Lung (tissue), 12 donors: ENCODE data around the gene RAB11FIP2. TPM values are rescaled to one million over a fixed set of nuclear protein-coding genes. Genes with fewer than 3 reads are reported as not detected.

Source experiments
- ATAC-seq: fragments of 200-7000 bp; cut with Tn5 transposase; one replicate; pipeline ENCODE4 v1.9.1; 2020; ENCODE audit warnings: moderate number of reproducible peaks; ENCODE audit not compliant: insufficient read depth, low FRiP score
- DNase-seq, 3 donors: peaks; one replicate each; pipeline ENCODE4 v3.0.0-alpha.2; 2013 to 2017
- H3K27ac ChIP-seq, 2 donors: one replicate each; pipeline ENCODE4 v1.5.1; 2013; ENCODE audit warnings: mild to moderate bottlenecking in 2 of 2, moderate library complexity in 2 of 2, control low read depth in 1 of 2, inconsistent platforms in 1 of 2, low read depth in 1 of 2, low read length in 1 of 2
- H3K27me3 ChIP-seq, 3 donors: one replicate each; pipeline ENCODE4 v1.5.1; 2013; ENCODE audit warnings: low read length in 2 of 3; ENCODE audit not compliant: control insufficient read depth in 3 of 3, insufficient read depth in 3 of 3
- H3K36me3 ChIP-seq, 4 donors: one replicate each; pipeline ENCODE4 v1.5.1; 2013; ENCODE audit warnings: low read length in 4 of 4, mild to moderate bottlenecking in 1 of 4, moderate library complexity in 1 of 4; ENCODE audit not compliant: control insufficient read depth in 4 of 4, insufficient read depth in 4 of 4
- H3K4me1 ChIP-seq, 5 donors: one replicate each; pipeline ENCODE4 v1.5.1; 2013; ENCODE audit warnings: low read length in 5 of 5, mild to moderate bottlenecking in 2 of 5, moderate library complexity in 1 of 5; ENCODE audit not compliant: control insufficient read depth in 5 of 5, insufficient read depth in 5 of 5
- H3K4me3 ChIP-seq: one replicate; pipeline ENCODE4 v1.5.1; 2013; ENCODE audit warnings: mild to moderate bottlenecking, control low read depth, moderate library complexity
- H3K9ac ChIP-seq, 2 donors: one replicate each; pipeline ENCODE4 v1.5.1; 2013; ENCODE audit warnings: low read length in 2 of 2, control low read depth in 1 of 2; ENCODE audit not compliant: insufficient read depth in 1 of 2
- H3K9me3 ChIP-seq, 4 donors: one replicate each; pipeline ENCODE4 v1.5.1; 2013; ENCODE audit warnings: low read length in 3 of 4, mild to moderate bottlenecking in 1 of 4, moderate library complexity in 1 of 4; ENCODE audit not compliant: control insufficient read depth in 4 of 4, insufficient read depth in 3 of 4
- WGBS, 2 donors: extraction: QIAGEN DNeasy Blood & Tissue Kit; methylation state at CpG; one replicate each; pipeline ENCODE4 v1.1.7; 2013; 5-methylcytosine and 5-hydroxymethylcytosine counted together
- polyA plus RNA-seq, 2 donors: library from polyadenylated mRNA; stranded (reverse); fragments of 200-250 nt; gene quantifications; one replicate each; pipeline ENCODE4 v1.2.1, GENCODE V29; 2013
- total RNA-seq, 2 donors: library from RNA; depleted of rRNA in 1 of 2; stranded (reverse); fragments of >200 nt in 1 of 2; gene quantifications; one replicate each; pipeline ENCODE4 v1.2.1, GENCODE V29; 2014 to 2021
- TF ChIP-seq, protein P1 (sequence below): IDR thresholded peaks from 2 replicates; pipeline ENCODE4 v1.5.1; 2012; ENCODE audit warnings: mild to moderate bottlenecking; ENCODE audit errors: control extremely low read depth, extremely low read depth
- donor health status: control.
- donor health status: control.
- donor health status: Bipolar disorder and iron deficiency.
- donor health status: healthy.
- donor health status: DM: yes; HTN: yes; CAD: no.

RAB11FIP2 gene
- total and polyA plus RNA-seq, 4 donors = 4.2 to 52.4 (median 12.8) TPM

DNA sequence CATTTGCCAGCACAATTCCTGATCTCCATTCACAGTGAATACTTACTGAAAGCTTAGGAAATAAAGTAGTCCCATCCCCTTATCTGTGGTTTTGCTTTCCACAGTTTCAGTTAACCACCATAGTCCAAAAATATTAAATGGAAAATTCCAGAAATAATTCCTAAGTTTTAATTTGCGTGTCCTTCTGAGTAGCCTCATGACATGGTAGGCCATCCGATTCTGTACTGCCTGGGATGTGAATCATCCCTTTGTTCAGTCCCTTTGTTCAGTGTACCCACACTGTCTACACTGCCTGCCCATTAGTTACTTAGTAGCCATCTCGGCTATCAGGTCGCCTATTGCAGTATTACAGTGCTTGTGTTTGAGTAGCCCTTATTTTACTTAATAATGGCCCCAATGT, 14.2 kb downstream of the RAB11FIP2 start:
- ATAC-seq = no peak
- Histone ChIP-seq H3K27me3 (no peaks in the 10 kb centered on the region), H3K9ac (no peak overlapping the region), H3K27ac (no peak overlapping the region), H3K4me3 (no peak overlapping the region), H3K9me3 (no peaks in the 10 kb centered on the region), H3K36me3 (peaks cover 0 to 5% (median 0%) of the 10 kb centered on the region in 4 donors), H3K4me1 (peaks cover 3 to 33% (median 10%) of the 10 kb centered on the region in 5 donors)
- DNase-seq = no peak
- 97% methylated on average over 4 of the region's 4 CpGs for WGBS, 2 donors
- TF ChIP-seq, protein P1, sequence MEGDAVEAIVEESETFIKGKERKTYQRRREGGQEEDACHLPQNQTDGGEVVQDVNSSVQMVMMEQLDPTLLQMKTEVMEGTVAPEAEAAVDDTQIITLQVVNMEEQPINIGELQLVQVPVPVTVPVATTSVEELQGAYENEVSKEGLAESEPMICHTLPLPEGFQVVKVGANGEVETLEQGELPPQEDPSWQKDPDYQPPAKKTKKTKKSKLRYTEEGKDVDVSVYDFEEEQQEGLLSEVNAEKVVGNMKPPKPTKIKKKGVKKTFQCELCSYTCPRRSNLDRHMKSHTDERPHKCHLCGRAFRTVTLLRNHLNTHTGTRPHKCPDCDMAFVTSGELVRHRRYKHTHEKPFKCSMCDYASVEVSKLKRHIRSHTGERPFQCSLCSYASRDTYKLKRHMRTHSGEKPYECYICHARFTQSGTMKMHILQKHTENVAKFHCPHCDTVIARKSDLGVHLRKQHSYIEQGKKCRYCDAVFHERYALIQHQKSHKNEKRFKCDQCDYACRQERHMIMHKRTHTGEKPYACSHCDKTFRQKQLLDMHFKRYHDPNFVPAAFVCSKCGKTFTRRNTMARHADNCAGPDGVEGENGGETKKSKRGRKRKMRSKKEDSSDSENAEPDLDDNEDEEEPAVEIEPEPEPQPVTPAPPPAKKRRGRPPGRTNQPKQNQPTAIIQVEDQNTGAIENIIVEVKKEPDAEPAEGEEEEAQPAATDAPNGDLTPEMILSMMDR = no peak

DNA sequence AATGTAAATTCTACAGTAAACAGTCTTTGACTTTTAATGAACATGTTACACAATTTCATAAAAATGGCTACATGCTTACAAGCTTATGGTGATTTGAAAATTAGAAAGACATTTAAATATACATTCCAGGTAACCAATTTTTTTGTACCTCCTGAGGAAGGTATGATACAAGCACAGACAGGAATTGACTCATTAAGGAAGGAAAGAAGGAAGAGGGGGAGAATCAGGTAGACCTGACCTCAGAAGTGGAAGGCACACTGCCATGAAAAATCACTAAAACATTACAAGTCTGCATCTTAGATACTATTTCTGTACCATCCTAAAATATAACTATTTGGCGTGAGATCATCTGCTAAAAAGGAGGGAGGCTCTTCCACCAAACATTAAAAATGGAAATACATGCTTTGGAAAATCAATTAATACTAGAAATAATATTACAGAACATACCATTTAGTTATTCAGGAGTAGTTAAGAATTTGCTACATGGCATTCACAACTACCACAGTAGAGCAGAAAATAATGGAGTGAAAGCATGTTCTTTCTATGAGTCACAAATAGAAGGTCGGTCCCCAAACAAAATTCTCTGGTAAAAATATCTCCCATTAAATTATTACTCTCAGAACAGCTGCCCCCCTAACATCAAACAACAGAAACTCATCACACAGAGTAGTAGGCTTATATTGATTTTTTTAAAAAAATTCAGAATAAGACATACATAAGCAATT, 15.2 kb downstream of the RAB11FIP2 start:
- WGBS, 2 donors = 90 to 100% methylated on average over 2 of the region's 2 CpGs
- no peaks in the 10 kb centered on the region for H3K27me3 ChIP-seq
- no peaks in the 10 kb centered on the region for H3K9me3 ChIP-seq
- DNase-seq = no peak
- no peak overlapping the region for H3K27ac ChIP-seq
- H3K4me1 ChIP-seq = peaks cover 3 to 28% (median 10%) of the 10 kb centered on the region in 5 donors
- no peak for ATAC-seq
- H3K4me3 ChIP-seq = no peak overlapping the region
- H3K36me3 ChIP-seq = peaks cover 0 to 5% (median 0%) of the 10 kb centered on the region in 4 donors
- TF ChIP-seq, protein P1 = no peak
- no peak overlapping the region for H3K9ac ChIP-seq

DNA sequence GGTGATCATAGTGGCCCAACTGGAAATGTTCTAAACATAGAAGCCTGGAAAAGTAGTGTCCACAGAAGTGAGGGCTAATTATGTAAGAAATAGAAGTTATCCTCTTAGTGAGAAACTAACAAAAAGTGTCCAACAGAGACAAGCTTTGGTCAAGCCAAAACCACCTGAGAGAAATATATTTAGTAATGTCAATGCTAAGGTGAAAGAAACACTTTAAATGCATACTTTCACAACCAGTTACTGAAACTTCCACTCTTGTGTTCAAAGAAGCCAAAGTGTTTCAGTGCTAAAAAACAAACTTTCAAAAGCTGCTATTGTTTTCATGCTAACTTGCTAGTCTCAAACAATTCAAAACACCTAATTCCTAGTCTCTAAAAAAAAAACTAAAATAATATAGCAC, 18.1 kb downstream of the RAB11FIP2 start:
- Histone ChIP-seq H3K27ac (no peak overlapping the region), H3K27me3 (no peaks in the 10 kb centered on the region), H3K36me3 (peaks cover 0 to 8% (median 0%) of the 10 kb centered on the region in 4 donors), H3K9ac (no peak overlapping the region), H3K4me3 (no peak overlapping the region), H3K9me3 (no peaks in the 10 kb centered on the region), H3K4me1 (peaks cover 0 to 1% (median 0%) of the 10 kb centered on the region in 5 donors)
- TF ChIP-seq, protein P1 = no peak
- no peak for DNase-seq
- ATAC-seq = no peak
